Measurements from ENCODE around the gene DSN1. TPM values are rescaled to one million over a fixed set of nuclear protein-coding genes. Genes with fewer than 3 reads are reported as not detected.

DSN1 gene
- total and polyA plus RNA-seq, 9 of the 15 experiments (the other 6 are each of a cell fraction or from before 2014, with no cell fraction given): 23.3 to 45.3 (median 31.1) TPM

- no peak for TF ChIP-seq TAF1 (IDR thresholded peaks at IDR 0.05; ENCODE audit: control insufficient read depth, extremely low read depth, insufficient read depth, low read length, severe bottlenecking)
- no peak for TF ChIP-seq ZNF23 (CRISPR knock-in tag; IDR thresholded peaks at IDR 0.05)
- TF ChIP-seq FOXJ2 (tag; IDR thresholded peaks at IDR 0.05): no peak
- 0 out of 2 replicates have a peak, but pooled peaks have one; percentile 6 for TF ChIP-seq CBFA2T3 (IDR thresholded peaks at IDR 0.05)
- peak; percentile 65 for TF ChIP-seq ZNF592 (IDR thresholded peaks at IDR 0.05)
- TF ChIP-seq PML (IDR thresholded peaks at IDR 0.05; ENCODE audit: low read length): no peak
- no peak for TF ChIP-seq DEAF1 (CRISPR knock-in tag; IDR thresholded peaks at IDR 0.05)
- TF ChIP-seq PHF21A (IDR thresholded peaks at IDR 0.05; ENCODE audit: borderline replicate concordance, low read depth): no peak
- TF ChIP-seq ILK (tag; IDR thresholded peaks at IDR 0.05; ENCODE audit: borderline replicate concordance, low read depth): no peak
- TF ChIP-seq JUND (IDR thresholded peaks at IDR 0.05; ENCODE audit: borderline replicate concordance, low read depth, low read length): no peak
- no peak for TF ChIP-seq JUND (tag; IDR thresholded peaks at IDR 0.05; ENCODE audit: borderline replicate concordance, low read depth, low read length)
- no peak for TF ChIP-seq ZNF717 (CRISPR knock-in tag; IDR thresholded peaks at IDR 0.05)
- no peak for TF ChIP-seq HNRNPH1 (optimal IDR thresholded peaks at IDR 0.05; ENCODE audit: low read depth, low read length)
- TF ChIP-seq POLR2G (IDR thresholded peaks at IDR 0.05; ENCODE audit: low read depth, low read length): 0 out of 2 replicates have a peak, but pooled peaks have one; percentile 40
- no peak for TF ChIP-seq PHB2 (IDR thresholded peaks at IDR 0.05; ENCODE audit: low read depth)
- TF ChIP-seq CLOCK (CRISPR knock-in tag; IDR thresholded peaks at IDR 0.05; ENCODE audit: borderline replicate concordance): no peak
- no peak for TF ChIP-seq NFRKB (IDR thresholded peaks at IDR 0.05; ENCODE audit: low read depth)
- TF ChIP-seq KHSRP (IDR thresholded peaks at IDR 0.05): no peak
- TF ChIP-seq TARDBP (IDR thresholded peaks at IDR 0.05): no peak
- no peak for TF ChIP-seq MEIS2 (IDR thresholded peaks at IDR 0.05; ENCODE audit: partially characterized antibody)
- TF ChIP-seq CTBP1 (IDR thresholded peaks at IDR 0.05; ENCODE audit: borderline replicate concordance): no peak
Observed at GRCh38 chr20:36821964-36822437, 48.4 kb upstream of the DSN1 start (continued).

Measured in K562 (cell line).